Measurements from ENCODE around the gene EMC1.

GRCh38 chr1:19177811-19178210 lies 73.5 kb downstream of the EMC1 start:
- TF ChIP-seq CTCF (IDR thresholded peaks at IDR 0.05) = no peak
- no peak for TF ChIP-seq POLR2A (IDR thresholded peaks at IDR 0.05)

Data from thyroid gland (tissue), 4 donors.